Right lung (tissue), 10 donors: ENCODE measurements around the gene GUCA2A. TPM values are rescaled to one million over a fixed set of nuclear protein-coding genes. Genes with fewer than 3 reads are reported as not detected.
A peak's percentile ranks its signal among the peaks of the same experiment; 100 is the strongest.
"Not testable (repeated sequence)": the region's sequence is repeated elsewhere in the genome, so short reads cannot be mapped to it uniquely, and the experiment has no call there.

ENCODE experiments used
- DNase-seq, 2 donors: peaks; one replicate each; pipeline ENCODE4 v3.0.0-alpha.2; 2013
- long read RNA-seq, 8 donors: transcript quantifications; one replicate each; lab custom pipeline, GENCODE V29; 2026
- polyA plus RNA-seq, 5 donors: library from polyadenylated mRNA; unstranded; fragments of 120-200 nt; gene quantifications; one replicate each; pipeline versions ENCODE4 v1.2.1 to v1.2.3, GENCODE V29; 2013; ENCODE audit warnings: inconsistent platforms in 1 of 5, low replicate concordance in 1 of 5; ENCODE audit not compliant: insufficient read length in 5 of 5, insufficient read depth in 1 of 5

The GUCA2A gene
- polyA plus RNA-seq = 1 to 10 TPM in 2 of 5 donors, under 1 TPM in 2, not detected in 1; 0.28 to 1.5 (median 0.74) TPM
- long read RNA-seq, donor 1, partial matches to known transcripts = 0 of 2 reads
- long read RNA-seq, donor 1, other reads (novel, unspliced or antisense) = 0 of 2 reads
- long read RNA-seq, donor 2 = 0 reads
- long read RNA-seq, donor 3 = 0 reads
- long read RNA-seq, donor 4 = 0 reads
- long read RNA-seq, donor 5 = 0 reads
- long read RNA-seq, donor 6 = 0 reads
- long read RNA-seq, donor 7 = 0 reads
- long read RNA-seq, donor 8 = 0 reads

DNA sequence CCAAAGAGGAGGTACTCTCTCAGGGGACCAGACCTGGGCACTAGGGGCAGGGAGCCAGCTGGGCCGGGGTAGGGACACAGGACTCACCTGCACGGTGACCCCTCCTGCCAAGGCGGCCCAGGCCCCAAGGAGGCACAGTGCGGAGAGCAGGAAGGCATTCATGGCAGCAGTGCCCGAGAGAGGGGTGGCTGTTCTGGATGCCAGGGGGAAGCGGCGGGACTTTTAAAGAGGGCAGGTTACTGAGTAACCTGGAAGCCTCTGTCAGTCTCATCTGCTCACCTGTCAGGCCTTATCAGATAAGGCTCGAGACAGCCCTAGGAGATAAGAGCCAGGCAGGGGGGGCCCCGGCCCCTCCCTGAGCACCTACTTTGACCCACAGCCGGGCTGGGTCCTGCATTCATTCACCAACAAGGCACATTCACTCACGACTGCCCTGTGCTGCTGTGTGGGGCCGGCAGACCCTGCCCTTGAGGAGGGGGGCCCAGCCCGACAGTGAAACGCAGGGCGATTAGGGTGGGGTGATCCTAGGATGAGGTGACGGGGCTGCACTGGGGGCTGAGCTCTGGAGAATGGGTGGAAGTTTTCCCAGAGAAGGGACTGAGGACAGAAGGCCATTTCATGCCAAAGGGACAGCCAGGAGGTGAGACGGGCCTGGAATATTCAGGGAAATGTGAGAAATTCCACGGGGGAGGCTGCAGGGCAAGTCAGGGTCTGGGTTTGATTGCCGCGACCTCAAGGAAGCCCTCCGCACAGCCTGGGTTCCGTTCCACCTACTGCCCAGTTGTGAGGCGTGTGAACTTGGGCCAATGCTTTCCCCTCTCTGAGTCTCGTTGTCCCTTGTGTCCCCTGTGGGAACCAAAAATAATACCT lies at the start of gene GUCA2A:
TSS of gene GUCA2A (minus strand) at position 195 of the 870 bp plus-strand sequence. CDS start at position 162, 33 bp downstream.
- no peak for DNase-seq

- no peak for DNase-seq
These were observed 46.7 kb upstream of the GUCA2A start for GRCh38 chr1:42211224-42211623.

GRCh38 chr1:42210421-42211133 lies 46.0 kb upstream of the GUCA2A start:
- DNase-seq = no peak

DNA sequence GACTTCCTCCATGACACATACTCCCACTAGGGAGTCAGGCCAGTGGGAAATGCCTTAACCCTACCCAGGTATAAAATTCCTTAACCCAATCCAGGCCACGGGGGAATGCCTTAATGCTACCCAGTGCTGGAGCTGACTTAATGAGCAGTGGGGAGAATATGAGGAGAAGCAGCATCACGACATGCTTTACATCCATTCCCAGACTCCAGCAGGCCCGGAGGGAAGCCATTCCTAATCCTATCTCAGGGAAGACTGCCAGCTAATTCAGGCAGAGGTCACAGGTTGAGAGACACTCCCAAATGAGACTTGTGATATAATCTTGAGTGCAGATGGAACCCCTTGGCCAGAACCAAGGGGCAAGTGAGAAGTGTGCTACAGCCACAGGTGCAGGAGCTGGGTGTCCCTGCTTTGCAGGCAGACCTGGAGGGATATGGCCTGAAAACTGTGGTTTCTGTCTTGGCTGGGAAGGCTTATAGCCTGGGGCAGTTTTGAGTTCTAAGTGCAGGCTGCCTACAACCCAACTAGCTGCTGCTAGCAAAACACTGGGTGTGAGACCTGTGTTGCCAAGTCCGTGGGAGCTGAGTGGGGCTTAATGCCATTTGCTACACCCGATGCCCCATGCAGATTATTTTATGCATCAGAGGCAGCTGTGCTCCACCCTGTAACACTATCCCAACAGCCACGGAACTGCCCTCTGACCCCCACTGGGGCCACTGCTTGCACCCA lies 45.1 kb upstream of the GUCA2A start:
- no peak for DNase-seq

GRCh38 chr1:42206930-42207329 lies 42.4 kb upstream of the GUCA2A start:
- DNase-seq = not testable (repeated sequence)

- no peak for DNase-seq
These were observed 41.6 kb upstream of the GUCA2A start for GRCh38 chr1:42206164-42206563.

GRCh38 chr1:42201986-42202385 lies 37.4 kb upstream of the GUCA2A start:
- DNase-seq = no peak

DNA sequence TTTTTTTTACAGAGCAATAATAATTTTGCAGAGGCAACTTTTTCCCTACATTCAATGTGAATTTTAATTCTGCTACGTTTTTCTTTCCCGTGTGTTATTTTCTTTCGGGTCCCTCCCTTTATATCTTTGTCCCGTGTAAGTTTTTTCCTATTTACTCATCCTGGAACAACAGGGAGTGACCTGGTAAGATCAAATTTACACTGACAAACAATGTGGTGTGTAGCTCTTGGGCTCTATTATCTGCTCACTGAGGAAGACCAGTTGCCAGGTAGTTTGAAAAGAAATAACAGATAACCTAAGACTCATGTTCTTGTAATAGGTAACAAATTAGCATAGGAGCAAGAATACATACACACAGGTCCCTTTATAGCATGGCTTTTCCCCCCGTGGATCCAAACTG lies 33.7 kb upstream of the GUCA2A start:
- DNase-seq = no peak

GRCh38 chr1:42195841-42196240 lies 31.3 kb upstream of the GUCA2A start:
- no peak for DNase-seq

GRCh38 chr1:42192106-42192505 lies 27.6 kb upstream of the GUCA2A start:
- no peak for DNase-seq

DNA sequence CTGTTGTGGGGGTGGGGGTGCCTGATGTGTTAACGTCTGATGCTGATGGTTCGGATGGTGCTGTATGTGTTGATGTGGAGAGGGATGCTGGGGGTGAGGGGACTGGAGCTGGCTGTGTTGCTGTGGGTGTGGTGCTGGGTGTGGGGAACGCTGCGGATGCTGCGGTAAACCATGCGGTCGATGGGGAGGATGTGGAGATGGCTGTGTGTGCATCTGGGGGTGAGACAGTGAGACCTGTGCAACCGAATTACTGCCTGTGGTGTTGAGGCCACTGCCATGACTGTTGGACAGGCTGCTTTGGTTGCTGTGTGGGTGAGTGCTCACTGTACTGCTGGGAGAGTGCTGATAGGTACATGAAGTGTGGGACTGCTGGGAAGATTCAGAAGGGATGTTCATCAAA lies 26.8 kb upstream of the GUCA2A start:
- no peak for DNase-seq

GRCh38 chr1:42189931-42190853 lies 25.6 kb upstream of the GUCA2A start:
- no peak for DNase-seq

DNA sequence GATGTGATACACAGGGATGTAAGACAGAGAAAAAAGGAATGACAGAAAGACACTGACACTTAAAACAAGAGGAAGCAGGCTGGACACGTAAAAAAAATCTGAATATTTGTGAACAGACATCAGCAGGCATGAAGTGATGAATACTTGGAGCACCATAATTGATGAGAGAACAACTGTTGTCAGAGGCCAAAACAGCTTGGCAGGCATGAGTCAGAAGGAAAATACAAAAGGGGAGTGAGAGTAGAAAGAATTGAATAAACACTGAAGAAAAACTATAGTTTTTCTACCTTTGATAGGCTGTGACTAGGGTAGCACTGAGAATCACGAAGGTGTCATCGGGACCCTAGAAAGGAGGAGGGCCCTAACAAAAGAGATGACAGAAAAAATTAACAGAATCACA lies 21.6 kb upstream of the GUCA2A start:
- no peak for DNase-seq

DNA sequence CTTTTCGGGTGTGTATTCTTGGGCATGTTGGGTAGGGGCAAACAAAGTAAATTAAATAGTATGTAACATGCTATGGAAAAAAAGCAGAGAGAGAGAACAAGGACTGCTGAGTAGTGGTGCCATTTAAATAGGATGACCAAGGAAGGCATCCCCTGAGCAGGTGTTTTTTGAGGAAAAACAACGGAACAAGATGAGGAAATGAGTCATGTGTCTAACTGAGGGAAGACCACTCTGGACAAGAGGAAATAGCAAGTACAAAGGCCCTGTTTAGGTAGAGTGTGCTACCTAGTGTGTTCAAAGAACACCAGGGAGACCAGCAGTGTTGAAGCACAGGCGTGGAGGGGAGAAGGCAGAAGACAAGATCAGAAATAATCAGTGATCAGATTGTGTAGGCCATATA lies 20.1 kb upstream of the GUCA2A start:
- no peak for DNase-seq

GRCh38 chr1:42183957-42184268 lies 19.4 kb upstream of the GUCA2A start:
- DNase-seq = no peak

DNA sequence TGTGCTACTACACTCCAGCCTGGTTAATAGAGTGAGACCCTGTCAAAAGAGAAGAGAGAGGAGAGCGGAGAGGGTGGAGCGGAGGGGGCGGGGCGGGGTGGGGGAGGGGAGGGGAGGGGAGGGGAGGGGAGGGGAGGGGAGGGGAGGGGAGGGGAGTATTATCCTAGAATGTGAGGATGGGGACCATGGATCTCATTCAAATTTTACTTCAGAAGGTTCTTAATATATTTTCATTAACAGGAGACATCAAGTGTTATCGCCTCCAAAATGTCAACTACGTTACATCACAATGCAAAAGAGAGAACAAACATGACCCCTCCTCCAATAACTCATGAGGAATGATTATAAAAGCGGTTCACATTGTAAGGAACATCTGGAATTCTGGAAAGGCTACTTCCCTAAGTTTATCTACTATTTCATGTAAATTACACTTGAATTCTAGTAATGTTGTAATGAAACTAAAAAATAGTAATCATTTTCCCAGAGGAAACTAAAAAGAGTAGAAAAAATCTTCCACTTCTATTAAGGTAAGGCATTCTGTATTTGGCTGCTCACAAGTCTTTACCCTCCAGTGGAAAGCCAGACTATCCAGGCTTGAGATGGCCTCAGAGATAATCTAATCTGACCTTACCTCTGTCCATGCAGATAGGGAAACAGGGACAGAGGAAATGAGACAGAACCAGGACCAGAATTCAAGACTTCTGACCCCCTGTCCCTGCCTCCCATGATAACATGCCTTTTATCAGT lies 18.8 kb upstream of the GUCA2A start:
- DNase-seq = no peak

DNA sequence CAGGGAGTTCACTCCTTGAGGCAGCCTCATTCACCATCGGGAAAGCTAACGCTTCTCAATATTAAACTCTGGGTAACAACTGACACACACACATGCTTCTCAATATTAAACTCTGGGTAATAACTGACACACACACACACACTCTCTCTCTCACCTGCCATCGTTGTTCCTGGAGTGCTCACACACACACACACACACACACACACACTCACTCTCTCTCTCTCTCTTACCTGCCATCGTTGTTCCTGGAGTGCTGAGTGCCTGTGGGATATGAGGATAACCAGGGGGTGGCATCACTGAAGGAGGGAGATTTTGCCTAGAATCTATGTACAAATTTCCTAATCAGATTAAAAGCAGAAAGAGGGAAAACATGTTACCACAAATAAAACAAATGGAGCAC lies 17.1 kb upstream of the GUCA2A start:
- no peak for DNase-seq

GRCh38 chr1:42179900-42180329 lies 15.4 kb upstream of the GUCA2A start:
- DNase-seq = no peak

GRCh38 chr1:42179275-42179674 lies 14.7 kb upstream of the GUCA2A start:
- DNase-seq = peak in 1 of 2 donors; percentile 50

GRCh38 chr1:42178249-42178648 lies 13.7 kb upstream of the GUCA2A start:
- DNase-seq = no peak
